Transverse colon (tissue), 4 donors: ENCODE data around the gene HAPSTR1. TPM values are rescaled to one million over a fixed set of nuclear protein-coding genes. Genes with fewer than 3 reads are reported as not detected.
"Not testable (repeated sequence)": the region's sequence is repeated elsewhere in the genome, so short reads cannot be mapped to it uniquely, and the experiment has no call there.

Experiments
- DNase-seq: peaks from one replicate; pipeline ENCODE4 v3.0.0-alpha.2; 2019
- H3K27ac ChIP-seq, 4 donors: fragments of 200-600 bp; sonication (generic); 2 replicates each; pipeline ENCODE4 v1.5.1; 2016 to 2018; ENCODE audit warnings: inconsistent platforms in 4 of 4
- H3K27me3 ChIP-seq: fragments of 200-600 bp; sonication (generic); 2 replicates; pipeline ENCODE4 v1.5.1; 2017; ENCODE audit warnings: inconsistent platforms
- H3K36me3 ChIP-seq, 4 donors: fragments of 200-600 bp; sonication (generic); 2 replicates each; pipeline ENCODE4 v1.5.1; 2017 to 2019; ENCODE audit warnings: inconsistent platforms in 4 of 4
- H3K4me1 ChIP-seq, 4 donors: fragments of 200-600 bp; sonication (generic); 2 replicates each; pipeline ENCODE4 v1.5.1; 2017 to 2020; ENCODE audit warnings: inconsistent platforms in 4 of 4
- H3K4me3 ChIP-seq, 4 donors: fragments of 200-600 bp; sonication (generic); 1 replicate in 1 of 4; 2 replicates in 3 of 4; pipeline versions ENCODE4 v1.5.1 to v1.6.1; 2017 to 2019; ENCODE audit warnings: inconsistent platforms in 4 of 4
- H3K9me3 ChIP-seq, 2 donors: fragments of 200-600 bp; sonication (generic); 2 replicates each; pipeline ENCODE4 v1.5.1; 2017 to 2019; ENCODE audit warnings: inconsistent platforms in 2 of 2
- EP300 ChIP-seq: sonication (generic); formaldehyde crosslinking; IDR thresholded peaks from one replicate; pipeline ENCODE4 v1.6.1; 2017; ENCODE audit warnings: antibody characterized with exemption, low read depth
- POLR2A ChIP-seq: fragments of 450-650 bp; IDR thresholded peaks from one replicate; pipeline ENCODE4 v1.6.1; 2016; ENCODE audit warnings: antibody characterized with exemption, mild to moderate bottlenecking, moderate library complexity
- POLR2AphosphoS5 ChIP-seq, 3 donors: sonication (generic); formaldehyde crosslinking; IDR thresholded peaks; one replicate each; pipeline ENCODE4 v1.6.1; 2016; ENCODE audit warnings: antibody characterized with exemption in 3 of 3
- WGBS, 2 donors: methylation state at CpG; one replicate each; pipeline ENCODE4 v1.1.5; 2018; ENCODE audit warnings: low coverage in 1 of 2; 5-methylcytosine and 5-hydroxymethylcytosine counted together
- in situ Hi-C, 4 donors: fragments of 200-750 bp; cut with MboI; loops; one replicate each; pipeline versions ENCODE4 v1.15.0 to v1.15.1; 2017; ENCODE audit warnings: low sequenced_read_pairs in 3 of 4, low pct_ligation_motif_present in 1 of 4, low pct_unique_long_range_greater_than_20kb in 1 of 4
- intact Hi-C: fragments of 100-400 bp; cut with DNase I; formaldehyde crosslinking; loops from one replicate; pipeline ENCODE4 v1.15.1; 2023; ENCODE audit warnings: low total_unique reads
- total RNA-seq, 4 donors: library from RNA; depleted of rRNA; stranded (reverse); fragments of >200 nt; gene quantifications; one replicate each; pipeline ENCODE4 v1.1.0, GENCODE V29; 2016
- TF ChIP-seq, protein P1 (sequence below), 5 experiments: fragments of 200-600 bp in 3 of 5; fragments of 450-650 bp in 2 of 5; sonication (generic) in 3 of 5; IDR thresholded peaks; 1 replicate in 2 of 5; 2 replicates in 3 of 5; pipeline ENCODE4 v1.5.1; 2016 to 2017; ENCODE audit warnings: antibody characterized with exemption in 5 of 5, inconsistent platforms in 3 of 5, mild to moderate bottlenecking in 2 of 5, moderate library complexity in 1 of 5

Gene HAPSTR1
- total RNA-seq, 4 donors from 2014 or later = 41.4 to 68.5 (median 58.4) TPM

DNA sequence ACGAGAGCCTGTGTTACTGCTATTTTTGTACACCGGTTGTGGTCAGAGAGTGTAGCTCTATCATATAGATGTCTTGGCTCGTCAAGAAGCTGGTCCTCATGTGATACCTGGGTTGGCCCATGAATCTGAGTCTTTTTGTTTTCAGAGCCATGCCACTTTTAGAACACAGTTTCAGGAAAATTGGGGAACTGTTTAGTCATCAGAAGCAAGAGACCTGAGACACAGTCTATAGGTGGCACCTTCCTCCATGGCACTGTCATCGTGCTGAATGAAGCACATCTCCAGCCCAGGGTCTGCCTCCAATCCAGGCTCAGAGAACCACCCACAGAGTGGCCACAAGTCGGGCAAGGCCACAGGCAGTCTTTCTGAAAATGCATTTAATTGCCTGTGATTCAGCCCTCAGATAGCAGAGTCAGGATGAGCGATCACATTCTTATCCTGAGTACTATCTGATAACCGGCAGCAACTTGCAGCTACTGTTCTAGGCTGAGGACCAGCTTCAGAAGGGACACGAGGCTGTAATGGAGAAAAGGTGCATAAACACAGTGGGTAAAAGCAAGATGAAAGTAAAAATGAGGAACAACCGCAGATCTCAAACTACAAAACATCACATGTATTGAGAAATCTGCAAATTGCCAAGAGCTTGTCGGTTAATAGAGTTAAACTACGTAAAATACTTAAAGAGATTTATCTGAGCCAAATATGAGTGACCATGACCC lies 14.2 kb upstream of the HAPSTR1 start:
- Histone ChIP-seq H3K36me3 (no peaks in the 10 kb centered on the region), H3K27ac (no peak overlapping the region)
- intact Hi-C loops = no loop called here

DNA sequence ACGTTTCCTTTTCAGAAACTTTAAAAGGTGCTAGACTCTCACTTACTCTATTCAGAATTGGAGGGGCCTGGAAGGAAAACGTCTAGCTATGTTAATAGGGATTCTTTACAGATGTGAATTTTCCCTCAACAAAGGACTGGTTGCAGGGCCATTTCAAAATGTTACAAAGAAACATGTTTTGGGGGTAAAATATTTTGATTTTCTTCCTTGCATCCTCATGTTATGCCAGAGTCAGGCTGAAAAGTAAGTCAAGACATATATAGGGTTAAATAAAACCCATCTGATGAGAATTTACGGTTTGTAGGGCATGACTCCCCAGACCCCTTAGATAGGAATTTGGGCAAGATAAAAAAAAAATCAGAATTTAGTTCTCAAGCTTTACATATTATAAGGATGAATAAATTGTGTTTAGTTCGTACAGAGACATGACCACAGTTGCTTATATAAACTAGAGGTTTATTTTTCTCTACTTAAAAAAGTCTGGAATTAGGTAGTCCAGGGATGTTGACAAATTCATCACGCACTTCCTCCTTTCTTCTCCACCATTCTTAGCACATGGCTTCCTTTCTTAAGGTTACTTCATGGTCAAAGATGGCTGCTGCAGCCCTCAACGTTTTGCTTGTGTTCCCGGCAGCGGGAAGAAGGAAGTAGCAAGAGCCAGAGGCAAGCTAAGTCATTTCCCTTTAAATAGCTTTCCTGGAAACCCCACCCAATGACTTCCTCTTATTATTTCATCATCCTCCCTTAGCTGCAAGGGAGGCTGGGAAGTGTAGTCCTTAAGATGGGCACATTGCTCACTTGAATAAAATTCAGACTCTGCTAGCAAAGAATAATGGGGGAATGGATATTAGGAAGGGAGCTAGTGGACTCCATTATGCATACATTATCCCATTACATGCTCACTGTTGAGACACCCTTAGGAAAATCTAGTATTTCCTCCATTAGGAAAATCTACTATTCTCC lies 12.7 kb upstream of the HAPSTR1 start:
- peak; percentile 19 for DNase-seq

More for the DNA sequence above, 14.2 kb upstream of the HAPSTR1 start:
- Histone ChIP-seq H3K4me3 (no peak overlapping the region), H3K27me3 (no peaks in the 10 kb centered on the region), H3K9me3 (no peaks in the 10 kb centered on the region), H3K4me1 (no peaks in the 10 kb centered on the region)
- in situ Hi-C loops = no loop called here
- no peak for DNase-seq
- TF ChIP-seq POLR2AphosphoS5 (IDR thresholded peaks at IDR 0.05) (no peak), EP300 (no peak), POLR2A (no peak)
- TF ChIP-seq, protein P1, sequence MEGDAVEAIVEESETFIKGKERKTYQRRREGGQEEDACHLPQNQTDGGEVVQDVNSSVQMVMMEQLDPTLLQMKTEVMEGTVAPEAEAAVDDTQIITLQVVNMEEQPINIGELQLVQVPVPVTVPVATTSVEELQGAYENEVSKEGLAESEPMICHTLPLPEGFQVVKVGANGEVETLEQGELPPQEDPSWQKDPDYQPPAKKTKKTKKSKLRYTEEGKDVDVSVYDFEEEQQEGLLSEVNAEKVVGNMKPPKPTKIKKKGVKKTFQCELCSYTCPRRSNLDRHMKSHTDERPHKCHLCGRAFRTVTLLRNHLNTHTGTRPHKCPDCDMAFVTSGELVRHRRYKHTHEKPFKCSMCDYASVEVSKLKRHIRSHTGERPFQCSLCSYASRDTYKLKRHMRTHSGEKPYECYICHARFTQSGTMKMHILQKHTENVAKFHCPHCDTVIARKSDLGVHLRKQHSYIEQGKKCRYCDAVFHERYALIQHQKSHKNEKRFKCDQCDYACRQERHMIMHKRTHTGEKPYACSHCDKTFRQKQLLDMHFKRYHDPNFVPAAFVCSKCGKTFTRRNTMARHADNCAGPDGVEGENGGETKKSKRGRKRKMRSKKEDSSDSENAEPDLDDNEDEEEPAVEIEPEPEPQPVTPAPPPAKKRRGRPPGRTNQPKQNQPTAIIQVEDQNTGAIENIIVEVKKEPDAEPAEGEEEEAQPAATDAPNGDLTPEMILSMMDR (IDR thresholded peaks at IDR 0.05) = no peak
- WGBS, 2 donors = 68 to 82% methylated on average over 5 to 11 of the region's 11 CpGs

DNA sequence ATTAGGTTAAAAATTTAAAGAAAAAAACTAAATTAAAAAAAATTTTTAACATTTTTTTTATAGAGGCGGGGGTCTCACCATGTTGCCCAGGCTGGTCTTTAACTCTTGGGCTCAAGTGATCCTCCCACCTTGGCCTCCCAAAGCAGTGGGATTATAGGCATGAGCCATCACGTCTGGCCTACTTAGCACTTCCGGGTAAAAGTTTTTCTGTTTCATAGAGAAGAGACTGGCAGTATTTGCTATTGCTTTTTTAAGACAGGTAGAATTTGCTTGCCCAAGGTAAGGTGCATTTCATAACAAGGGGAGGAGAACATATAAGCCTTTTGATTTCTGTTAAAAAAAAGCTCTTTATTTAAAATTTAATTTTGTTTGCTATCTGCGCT lies 12.0 kb upstream of the HAPSTR1 start:
- 93 to 96% methylated on average over 3 to 4 of the region's 4 CpGs for WGBS, 2 donors
- H3K4me3 ChIP-seq = no peak overlapping the region
- no peak overlapping the region for H3K27ac ChIP-seq
- intact Hi-C loops = loop anchor here (1.0 kb wide), 1 partner anchor 36 kb away; no protein-coding TSS in a partner anchor
- no peak for DNase-seq
- H3K27me3 ChIP-seq = no peaks in the 10 kb centered on the region
- no peaks in the 10 kb centered on the region for H3K36me3 ChIP-seq
- no peaks in the 10 kb centered on the region for H3K9me3 ChIP-seq
- no peak for TF ChIP-seq POLR2A
- TF ChIP-seq, protein P1 (IDR thresholded peaks at IDR 0.05) = no peak
- TF ChIP-seq POLR2AphosphoS5 (IDR thresholded peaks at IDR 0.05) = no peak
- TF ChIP-seq EP300 = no peak
- no peaks in the 10 kb centered on the region for H3K4me1 ChIP-seq
- in situ Hi-C loops = no loop called here

More for the DNA sequence above, 12.7 kb upstream of the HAPSTR1 start:
- peak; percentile 55 to 73 (median 70) for TF ChIP-seq POLR2AphosphoS5 (IDR thresholded peaks at IDR 0.05)
- H3K36me3 ChIP-seq, H3K4me1 ChIP-seq, H3K9me3 ChIP-seq, H3K27me3 ChIP-seq, H3K4me3 ChIP-seq, in situ Hi-C loops: not testable (repeated sequence)
- WGBS, 2 donors = 61 to 76% methylated on average over 4 to 8 of the region's 8 CpGs
- intact Hi-C loops = loop anchor here (1.0 kb wide), 1 partner anchor 35 kb away; no protein-coding TSS in a partner anchor
- H3K27ac ChIP-seq = peak overlapping the region in 1 of 4 donors; percentile 4

DNA sequence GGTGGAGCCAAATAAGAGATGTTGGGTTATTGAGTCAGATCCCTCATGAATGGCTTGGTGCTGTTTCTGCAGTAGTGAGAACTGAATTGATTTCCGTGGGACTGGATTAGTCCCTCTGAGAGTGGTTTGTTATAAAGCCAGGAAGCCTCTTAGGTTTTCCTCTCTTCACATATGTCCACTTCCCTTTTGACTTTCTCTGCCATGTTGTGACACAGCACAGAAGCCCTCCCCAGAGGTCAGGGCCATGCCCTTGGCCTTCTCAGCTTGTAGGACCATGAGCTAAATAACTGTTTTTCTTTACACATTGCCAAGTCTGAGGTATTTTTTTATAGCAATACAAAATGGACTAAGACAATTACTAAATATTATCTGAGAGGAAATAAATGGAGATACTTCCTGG lies 10.3 kb upstream of the HAPSTR1 start:
- H3K36me3 ChIP-seq = no peaks in the 10 kb centered on the region
- no peak overlapping the region for H3K4me3 ChIP-seq
- H3K9me3 ChIP-seq = no peaks in the 10 kb centered on the region
- intact Hi-C loops = no loop called here
- DNase-seq = no peak
- in situ Hi-C loops = no loop called here
- TF ChIP-seq POLR2AphosphoS5 (IDR thresholded peaks at IDR 0.05) (no peak), POLR2A (no peak), EP300 (no peak)
- TF ChIP-seq, protein P1 (IDR thresholded peaks at IDR 0.05) = no peak
- H3K27ac ChIP-seq = no peak overlapping the region
- 75 to 84% methylated on average over 1 of the region's 1 CpG for WGBS, 2 donors
- no peaks in the 10 kb centered on the region for H3K27me3 ChIP-seq
- no peaks in the 10 kb centered on the region for H3K4me1 ChIP-seq
